ENCODE results near the gene ATXN7L1.

GRCh38 chr7:105820363-105821066, 55.9 kb downstream of the ATXN7L1 start:
- no peak for TF ChIP-seq POLR2AphosphoS5 (IDR thresholded peaks at IDR 0.05)
- TF ChIP-seq CTCF (IDR thresholded peaks at IDR 0.05) = no peak

Measured in prostate gland (tissue), 2 donors.